Ectodermal cell (in vitro differentiated cells): ENCODE measurements around the gene CTDSPL. TPM values are rescaled to one million over a fixed set of nuclear protein-coding genes. Genes with fewer than 3 reads are reported as not detected.
"Not testable (repeated sequence)": the region's sequence is repeated elsewhere in the genome, so short reads cannot be mapped to it uniquely, and the experiment has no call there.

Experiments used
- H3K27ac ChIP-seq: 2 replicates; pipeline ENCODE4 v1.7.0; 2013; ENCODE audit warnings: mild to moderate bottlenecking, low read depth, low read length; ENCODE audit not compliant: insufficient read depth, poor library complexity, severe bottlenecking
- H3K27me3 ChIP-seq: 2 replicates; pipeline ENCODE4 v1.7.0; 2013; ENCODE audit warnings: mild to moderate bottlenecking, low read length; ENCODE audit not compliant: insufficient read depth, control insufficient read depth, poor library complexity, severe bottlenecking
- H3K36me3 ChIP-seq: one replicate; pipeline ENCODE4 v1.7.0; 2013; ENCODE audit warnings: low read length; ENCODE audit not compliant: control insufficient read depth, insufficient read depth
- H3K4me1 ChIP-seq: one replicate; pipeline ENCODE4 v1.7.0; 2013; ENCODE audit warnings: low read length; ENCODE audit not compliant: control insufficient read depth, insufficient read depth
- H3K4me3 ChIP-seq: 2 replicates; pipeline ENCODE4 v1.7.0; 2013; ENCODE audit warnings: low read depth, low read length, control low read depth; ENCODE audit not compliant: insufficient read depth
- H3K9me3 ChIP-seq: 2 replicates; pipeline ENCODE4 v1.7.0; 2013; ENCODE audit warnings: mild to moderate bottlenecking, low read length, moderate library complexity; ENCODE audit not compliant: control insufficient read depth
- WGBS, 2 experiments: methylation state at CpG; one replicate each; pipeline ENCODE4 v1.1.7; 2013; ENCODE audit warnings: missing lambda C conversion rate in 2 of 2; 5-methylcytosine and 5-hydroxymethylcytosine counted together
- polyA plus RNA-seq, 4 experiments: library from polyadenylated mRNA; stranded (reverse); fragments of 50-300 nt; gene quantifications; one replicate each; pipeline ENCODE4 v1.2.3, GENCODE V29; 2013

The CTDSPL gene
- polyA plus RNA-seq (2013, experiment 1 of 4): 29.2 TPM
- 31.8 TPM for polyA plus RNA-seq (2013, experiment 2 of 4)
- 29.2 TPM for polyA plus RNA-seq (2013, experiment 3 of 4)
- 30.6 TPM for polyA plus RNA-seq (2013, experiment 4 of 4)

- Histone ChIP-seq H3K4me1 (peaks cover 6% of the 10 kb centered on the region), H3K4me3 (peak within 1 kb of the TSS; percentile 70), H3K36me3 (no peaks in the 10 kb centered on the region), H3K9me3 (no peaks in the 10 kb centered on the region), H3K27ac (no peak within 1 kb of the TSS), H3K27me3 (peaks cover 24% of the 10 kb centered on the region)
- 0% methylated on average over 48 to 52 of the region's 57 CpGs for WGBS, 2 experiments
Observed at GRCh38 chr3:37861620-37862041, at the start of gene CTDSPL. Gene CTDSPL (plus strand): TSS chr3:37861880. CDS start chr3:37862200, 320 bp downstream.

DNA sequence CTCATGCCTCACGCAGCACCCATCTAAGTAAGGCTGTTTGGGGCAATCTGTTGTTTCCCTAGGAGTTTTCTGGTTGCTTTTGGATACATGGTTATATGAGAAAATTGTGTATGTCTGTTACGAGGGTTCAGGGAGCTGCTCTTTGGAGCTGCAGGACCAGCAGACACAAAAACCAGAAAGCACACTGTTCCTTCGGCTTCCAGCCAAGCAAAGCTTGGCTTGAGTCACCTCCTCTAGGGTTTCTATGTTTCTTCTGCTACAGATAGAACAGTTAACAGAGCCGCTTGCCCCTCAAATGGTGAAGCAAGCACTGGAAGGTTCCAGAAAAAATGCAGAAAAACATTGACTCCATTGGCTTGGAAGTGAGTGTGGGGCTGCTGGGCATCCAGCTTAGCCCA lies 49.2 kb upstream of the CTDSPL start:
- no peak overlapping the region for H3K27ac ChIP-seq
- 92 to 93% methylated on average over 4 of the region's 4 CpGs for WGBS, 2 experiments
- H3K27me3 ChIP-seq: no peaks in the 10 kb centered on the region
- H3K4me1 ChIP-seq: peaks cover under 1% of the 10 kb centered on the region
- H3K4me3 ChIP-seq: no peak overlapping the region
- no peaks in the 10 kb centered on the region for H3K36me3 ChIP-seq
- H3K9me3 ChIP-seq: no peaks in the 10 kb centered on the region

- no peak overlapping the region for H3K27ac ChIP-seq
- H3K36me3 ChIP-seq: no peaks in the 10 kb centered on the region
- no peaks in the 10 kb centered on the region for H3K9me3 ChIP-seq
Observed at GRCh38 chr3:37813403-37813802, 48.3 kb upstream of the CTDSPL start.

DNA sequence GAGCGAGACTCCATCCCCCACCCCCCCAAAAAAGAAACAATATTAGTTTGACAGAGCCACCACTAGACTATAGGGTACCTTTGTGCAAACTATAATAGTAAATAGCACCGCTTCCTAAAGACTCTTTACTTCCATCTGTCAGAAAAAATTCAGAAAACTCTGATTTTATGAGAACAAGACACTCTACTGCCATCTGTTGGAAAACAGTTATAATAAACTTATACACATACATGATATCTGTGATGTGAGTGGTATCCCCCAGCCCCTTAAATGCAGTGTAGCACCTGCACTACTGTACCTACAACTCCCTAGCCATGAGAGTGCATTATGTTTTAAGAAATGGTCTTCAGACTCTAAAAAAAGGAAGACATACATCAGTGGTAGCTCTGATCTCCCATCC lies 47.1 kb upstream of the CTDSPL start:
- WGBS, 2 experiments: 84 to 97% methylated on average over 2 of the region's 2 CpGs
- no peaks in the 10 kb centered on the region for H3K27me3 ChIP-seq
- H3K9me3 ChIP-seq: no peaks in the 10 kb centered on the region
- no peaks in the 10 kb centered on the region for H3K36me3 ChIP-seq
- no peak overlapping the region for H3K4me3 ChIP-seq
- H3K4me1 ChIP-seq: no peaks in the 10 kb centered on the region
- no peak overlapping the region for H3K27ac ChIP-seq

More at GRCh38 chr3:37813403-37813802, 48.3 kb upstream of the CTDSPL start:
- WGBS, 2 experiments: 81 to 94% methylated on average over 1 of the region's 1 CpG
- H3K27me3 ChIP-seq: no peaks in the 10 kb centered on the region
- no peaks in the 10 kb centered on the region for H3K4me1 ChIP-seq
- H3K4me3 ChIP-seq: no peak overlapping the region

DNA sequence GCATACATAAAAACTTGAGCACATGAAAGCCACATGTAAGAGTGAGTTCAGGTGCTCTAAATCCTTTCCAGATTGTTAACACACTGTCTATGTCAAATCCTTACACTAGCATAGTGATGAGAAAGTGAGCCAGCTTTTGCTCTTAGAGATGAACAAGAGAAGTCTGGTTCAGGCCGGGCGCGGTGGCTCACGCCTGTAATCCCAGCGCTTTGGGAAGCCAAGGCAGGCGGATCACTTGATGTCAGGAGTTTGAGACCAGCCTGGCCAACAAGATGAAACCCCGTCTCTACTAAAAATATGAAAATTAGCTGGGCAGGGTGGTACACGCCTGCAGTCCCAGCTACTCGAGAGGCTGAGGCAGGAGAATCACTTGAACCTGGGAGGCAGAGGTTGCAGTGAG lies 46.5 kb upstream of the CTDSPL start:
- not testable (repeated sequence) for H3K27me3 ChIP-seq, H3K4me3 ChIP-seq, H3K36me3 ChIP-seq, H3K27ac ChIP-seq, H3K9me3 ChIP-seq, H3K4me1 ChIP-seq
- 96 to 97% methylated on average over 9 of the region's 9 CpGs for WGBS, 2 experiments

DNA sequence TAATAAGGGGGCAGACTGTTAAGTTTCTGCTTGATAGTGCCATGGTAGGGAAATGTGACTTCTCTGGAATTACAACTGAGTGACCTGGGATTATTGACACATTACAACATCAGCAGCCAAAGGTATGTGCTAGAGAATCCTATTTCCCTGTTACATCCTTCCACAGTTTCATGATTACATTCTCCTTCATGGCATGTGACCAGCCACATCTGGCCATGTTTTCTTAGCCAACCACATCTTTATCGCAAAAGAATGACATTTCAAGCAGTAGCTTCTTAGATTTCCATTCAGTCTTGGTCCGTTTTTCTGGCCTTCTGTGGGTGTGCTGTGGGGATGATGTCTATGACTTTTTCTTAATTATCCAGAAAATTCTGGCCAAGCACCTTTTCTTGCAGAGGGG lies 45.4 kb upstream of the CTDSPL start:
- WGBS, 2 experiments: 100% methylated on average over 2 of the region's 2 CpGs
- Histone ChIP-seq H3K9me3 (no peaks in the 10 kb centered on the region), H3K4me1 (no peaks in the 10 kb centered on the region), H3K36me3 (no peaks in the 10 kb centered on the region), H3K27ac (no peak overlapping the region), H3K4me3 (no peak overlapping the region), H3K27me3 (no peaks in the 10 kb centered on the region)

DNA sequence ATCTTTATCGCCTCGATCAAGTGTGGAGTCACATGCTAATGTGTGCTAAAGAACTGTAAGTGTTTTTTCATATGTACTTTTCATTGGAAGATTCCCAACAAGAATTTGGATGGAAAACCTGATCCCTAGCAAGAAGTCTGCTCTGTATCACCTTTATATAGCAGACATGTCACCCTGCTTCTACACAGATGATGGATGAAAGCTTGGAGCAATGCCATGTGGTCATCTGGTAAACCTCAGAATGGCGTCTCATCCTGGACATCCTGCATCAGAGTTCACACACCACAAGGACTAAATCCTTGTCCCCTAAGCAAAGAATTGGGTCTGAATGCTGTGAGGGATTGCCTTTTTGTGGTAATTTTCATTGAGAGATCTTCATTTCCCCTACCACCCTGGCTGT lies 42.1 kb upstream of the CTDSPL start:
- H3K27ac ChIP-seq: no peak overlapping the region
- WGBS, 2 experiments: 95 to 96% methylated on average over 3 of the region's 3 CpGs
- H3K36me3 ChIP-seq: no peaks in the 10 kb centered on the region
- no peaks in the 10 kb centered on the region for H3K9me3 ChIP-seq
- no peaks in the 10 kb centered on the region for H3K4me1 ChIP-seq
- H3K27me3 ChIP-seq: no peaks in the 10 kb centered on the region
- no peak overlapping the region for H3K4me3 ChIP-seq

GRCh38 chr3:37820286-37820685 lies 41.4 kb upstream of the CTDSPL start:
- Histone ChIP-seq H3K9me3 (no peaks in the 10 kb centered on the region), H3K36me3 (no peaks in the 10 kb centered on the region), H3K4me3 (no peak overlapping the region), H3K27me3 (no peaks in the 10 kb centered on the region), H3K4me1 (peaks cover 5% of the 10 kb centered on the region), H3K27ac (no peak overlapping the region)
- WGBS, 2 experiments: 88 to 89% methylated on average over 3 of the region's 3 CpGs

DNA sequence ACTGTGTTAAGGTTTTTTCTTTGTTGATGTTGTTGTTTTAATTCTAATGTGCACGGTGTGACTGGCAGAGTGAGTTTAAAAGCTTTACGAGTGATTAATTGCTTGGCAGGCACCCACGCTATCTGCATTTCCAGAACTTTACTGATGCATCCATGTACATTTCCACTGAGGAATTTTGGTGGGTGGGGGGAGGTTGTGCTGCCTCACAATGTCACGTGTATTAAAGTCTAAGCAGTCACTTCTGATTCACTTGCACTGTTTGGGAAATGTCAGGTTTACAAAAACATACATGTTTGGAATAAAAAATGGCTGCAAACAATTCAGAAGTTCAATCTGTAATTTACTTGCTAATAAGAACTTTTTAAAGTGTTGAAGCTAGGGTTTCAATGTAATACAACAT lies 38.5 kb upstream of the CTDSPL start:
- H3K36me3 ChIP-seq: no peaks in the 10 kb centered on the region
- no peaks in the 10 kb centered on the region for H3K27me3 ChIP-seq
- no peak overlapping the region for H3K4me3 ChIP-seq
- 89 to 92% methylated on average over 4 of the region's 4 CpGs for WGBS, 2 experiments
- peaks cover 5% of the 10 kb centered on the region for H3K4me1 ChIP-seq
- no peaks in the 10 kb centered on the region for H3K9me3 ChIP-seq
- no peak overlapping the region for H3K27ac ChIP-seq

- H3K4me3 ChIP-seq: no peak overlapping the region
- no peaks in the 10 kb centered on the region for H3K36me3 ChIP-seq
- no peaks in the 10 kb centered on the region for H3K27me3 ChIP-seq
- H3K27ac ChIP-seq: no peak overlapping the region
- H3K4me1 ChIP-seq: peaks cover 5% of the 10 kb centered on the region
- H3K9me3 ChIP-seq: no peaks in the 10 kb centered on the region
- WGBS, 2 experiments: 88 to 99% methylated on average over 7 to 8 of the region's 9 CpGs
Observed at GRCh38 chr3:37824090-37824953, 37.4 kb upstream of the CTDSPL start.
